DOHH2 (cell line): ENCODE measurements around the gene PHOSPHO1.

Experiments
- EZH2phosphoT487 ChIP-seq: fragments of 200-600 bp; sonication (generic); IDR thresholded peaks from 2 replicates; pipeline ENCODE4 v1.6.1; 2017; ENCODE audit warnings: borderline replicate concordance, mild to moderate bottlenecking, antibody characterized with exemption, low read length, moderate library complexity, mixed read lengths
- TF ChIP-seq, protein P1 (sequence below): fragments of 200-600 bp; sonication (generic); IDR thresholded peaks from one replicate; pipeline ENCODE4 v1.5.1; 2014; ENCODE audit warnings: antibody characterized with exemption, mild to moderate bottlenecking, low read depth, low read length; ENCODE audit not compliant: poor library complexity, severe bottlenecking

DNA sequence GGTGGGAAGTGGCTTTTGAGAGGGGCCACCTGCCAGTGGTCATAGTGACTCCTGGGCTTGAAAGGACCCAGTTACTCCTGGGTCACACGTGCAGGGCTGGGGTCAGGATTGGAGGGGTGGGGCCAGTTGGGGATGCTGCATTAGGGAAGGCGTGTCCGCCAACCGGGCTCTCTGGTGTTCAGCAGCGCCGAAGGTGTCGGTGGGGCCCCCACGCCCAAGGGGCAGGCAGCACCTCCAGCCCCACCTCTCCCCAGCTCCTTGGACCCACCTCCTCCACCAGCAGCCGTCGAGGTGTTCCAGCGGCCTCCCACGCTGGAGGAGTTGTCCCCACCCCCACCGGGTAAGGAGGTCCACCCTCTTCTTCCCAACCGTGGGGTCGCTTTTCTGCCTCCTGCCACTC lies 10.6 kb downstream of the PHOSPHO1 start:
- TF ChIP-seq, protein P1, sequence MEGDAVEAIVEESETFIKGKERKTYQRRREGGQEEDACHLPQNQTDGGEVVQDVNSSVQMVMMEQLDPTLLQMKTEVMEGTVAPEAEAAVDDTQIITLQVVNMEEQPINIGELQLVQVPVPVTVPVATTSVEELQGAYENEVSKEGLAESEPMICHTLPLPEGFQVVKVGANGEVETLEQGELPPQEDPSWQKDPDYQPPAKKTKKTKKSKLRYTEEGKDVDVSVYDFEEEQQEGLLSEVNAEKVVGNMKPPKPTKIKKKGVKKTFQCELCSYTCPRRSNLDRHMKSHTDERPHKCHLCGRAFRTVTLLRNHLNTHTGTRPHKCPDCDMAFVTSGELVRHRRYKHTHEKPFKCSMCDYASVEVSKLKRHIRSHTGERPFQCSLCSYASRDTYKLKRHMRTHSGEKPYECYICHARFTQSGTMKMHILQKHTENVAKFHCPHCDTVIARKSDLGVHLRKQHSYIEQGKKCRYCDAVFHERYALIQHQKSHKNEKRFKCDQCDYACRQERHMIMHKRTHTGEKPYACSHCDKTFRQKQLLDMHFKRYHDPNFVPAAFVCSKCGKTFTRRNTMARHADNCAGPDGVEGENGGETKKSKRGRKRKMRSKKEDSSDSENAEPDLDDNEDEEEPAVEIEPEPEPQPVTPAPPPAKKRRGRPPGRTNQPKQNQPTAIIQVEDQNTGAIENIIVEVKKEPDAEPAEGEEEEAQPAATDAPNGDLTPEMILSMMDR: no peak
- TF ChIP-seq EZH2phosphoT487: no peak
